A549 (cell line): Measurements from ENCODE around the gene SNAI3. TPM values are rescaled to one million over a fixed set of nuclear protein-coding genes. Genes with fewer than 3 reads are reported as not detected.

ENCODE experiments used
- ATAC-seq, 2 experiments: fragments of 200-7000 bp in 1 of 2; fragments of >200 bp in 1 of 2; cut with Nextera tagmentation in 1 of 2; cut with Tn5 transposase in 1 of 2; 3 replicates each; pipeline versions ENCODE4 v1.8.0 to v1.9.1; 2018 to 2020; ENCODE audit warnings: mild to moderate bottlenecking in 1 of 2, moderate library complexity in 1 of 2
- CTCF ChIA-PET: fragments of 300-600 bp; sonication (Branson Sonifier 250); formaldehyde crosslinking; extraction: SDS; loops from one replicate; lab custom pipeline; 2021; ENCODE audit warnings: antibody characterized with exemption, inconsistent platforms; lab: Yijun Ruan, JAX
- POLR2A ChIA-PET: fragments of 350-600 bp; formaldehyde crosslinking; extraction: SDS; loops from one replicate; lab custom pipeline; 2021; ENCODE audit warnings: antibody characterized with exemption, inconsistent platforms; lab: Yijun Ruan, JAX
- DNase-seq, 2 experiments: peaks; one replicate each; pipeline versions ENCODE4 v3.0.0 to v3.0.0-alpha.2; 2011 to 2016; ENCODE audit warnings: low read depth in 1 of 2, low spot score in 1 of 2
- FAIRE-seq: peaks from 2 replicates; lab custom pipeline; 2011; peaks lifted over from hg19 to GRCh38; lab: Jason Lieb, UNC
- H3K27ac ChIP-seq, 2 experiments: fragments of >200 bp; sonication (Bioruptor Twin); formaldehyde crosslinking; 3 replicates each; pipeline ENCODE4 v1.5.1; 2016 to 2017
- H3K4me1 ChIP-seq: fragments of >200 bp; sonication (Bioruptor Twin); formaldehyde crosslinking; 3 replicates; pipeline ENCODE4 v1.6.1; 2016
- H3K4me2 ChIP-seq: fragments of >200 bp; sonication (Bioruptor Twin); formaldehyde crosslinking; 3 replicates; pipeline ENCODE4 v1.6.1; 2016
- H3K4me3 ChIP-seq: fragments of >200 bp; sonication (Bioruptor Twin); formaldehyde crosslinking; 3 replicates; pipeline ENCODE4 v1.5.1; 2016
- H3K9me3 ChIP-seq: fragments of >200 bp; sonication (Bioruptor Twin); formaldehyde crosslinking; 3 replicates; pipeline ENCODE4 v1.6.1; 2016
- CEBPB ChIP-seq, 2 experiments: fragments of >200 bp in 1 of 2; sonication (Bioruptor Twin) in 1 of 2; formaldehyde crosslinking in 1 of 2; IDR thresholded peaks; 2 replicates each; pipeline ENCODE4 v1.6.1; 2012 to 2016
- CHD2 ChIP-seq: fragments of 150-350 bp; IDR thresholded peaks from 2 replicates; pipeline ENCODE4 v1.6.1; 2014; ENCODE audit warnings: low read length; ENCODE audit not compliant: partially characterized antibody
- EHF ChIP-seq: fragments of 250-450 bp; sonication (Bioruptor Pico); IDR thresholded peaks from 2 replicates; pipeline ENCODE4 v1.5.0; 2020; ENCODE audit warnings: mild to moderate bottlenecking
- EHMT2 ChIP-seq: fragments of 200-600 bp; sonication (generic); IDR thresholded peaks from 2 replicates; pipeline ENCODE4 v1.6.1; 2016; ENCODE audit warnings: antibody characterized with exemption, low read depth, mild to moderate bottlenecking, moderate library complexity
- EP300 ChIP-seq, 2 experiments: fragments of >200 bp; sonication (Bioruptor Twin); formaldehyde crosslinking; IDR thresholded peaks; 2 replicates in 1 of 2; 3 replicates in 1 of 2; pipeline ENCODE4 v1.6.1; 2016 to 2017
- FOSB ChIP-seq: fragments of 250-450 bp; sonication (Bioruptor Pico); IDR thresholded peaks from 2 replicates; pipeline ENCODE4 v1.5.0; 2020; ENCODE audit warnings: mild to moderate bottlenecking, moderate library complexity
- FOSL2 ChIP-seq, 2 experiments: fragments of 450-650 bp in 1 of 2; fragments of >200 bp in 1 of 2; sonication (Bioruptor Twin) in 1 of 2; formaldehyde crosslinking; IDR thresholded peaks; 2 replicates each; pipeline versions ENCODE4 v1.5.0 to v1.6.1; 2016 to 2020; ENCODE audit warnings: mild to moderate bottlenecking in 1 of 2, moderate library complexity in 1 of 2
- FOXS1 ChIP-seq: fragments of 250-450 bp; sonication (Bioruptor Pico); IDR thresholded peaks from 2 replicates; pipeline ENCODE4 v1.5.0; 2020; ENCODE audit warnings: mild to moderate bottlenecking, moderate library complexity
- GATA3 ChIP-seq: IDR thresholded peaks from 2 replicates; pipeline ENCODE4 v1.6.1; 2012; ENCODE audit warnings: borderline replicate concordance
- HOXA7 ChIP-seq: fragments of 250-450 bp; sonication (Bioruptor Pico); IDR thresholded peaks from 2 replicates; pipeline ENCODE4 v1.5.0; 2020; ENCODE audit warnings: mild to moderate bottlenecking, moderate library complexity
- HOXB13 ChIP-seq: fragments of 250-450 bp; sonication (Bioruptor Pico); IDR thresholded peaks from 2 replicates; pipeline ENCODE4 v1.5.0; 2020; ENCODE audit warnings: low read depth, mild to moderate bottlenecking, moderate library complexity
- HOXB5 ChIP-seq: fragments of 250-450 bp; sonication (Bioruptor Pico); IDR thresholded peaks from 2 replicates; pipeline ENCODE4 v1.5.0; 2020; ENCODE audit warnings: mild to moderate bottlenecking, moderate library complexity
- JUN ChIP-seq, 2 experiments: fragments of >200 bp; sonication (Bioruptor Twin); formaldehyde crosslinking; IDR thresholded peaks; 2 replicates in 1 of 2; 3 replicates in 1 of 2; pipeline ENCODE4 v1.6.1; 2016 to 2017
- POLR2A ChIP-seq: IDR thresholded peaks from 2 replicates; pipeline ENCODE4 v1.6.1; 2012; ENCODE audit warnings: mild to moderate bottlenecking, low read length
- RAD21 ChIP-seq, 2 experiments: fragments of >200 bp in 1 of 2; sonication (Bioruptor Twin) in 1 of 2; formaldehyde crosslinking in 1 of 2; IDR thresholded peaks in 1 of 2; conservative IDR thresholded peaks in 1 of 2; 2 replicates in 1 of 2; 3 replicates in 1 of 2; pipeline ENCODE4 v1.6.1; 2012 to 2018; ENCODE audit warnings: inconsistent platforms in 1 of 2
- REST ChIP-seq: fragments of 200-600 bp; sonication (generic); IDR thresholded peaks from 2 replicates; pipeline ENCODE4 v1.6.1; 2016; ENCODE audit warnings: antibody characterized with exemption, mild to moderate bottlenecking, moderate library complexity
- USF2 ChIP-seq: fragments of 450-650 bp; IDR thresholded peaks from 2 replicates; pipeline ENCODE4 v1.6.1; 2014; ENCODE audit warnings: antibody characterized with exemption
- ZC3H11A ChIP-seq: fragments of 450-650 bp; IDR thresholded peaks from 2 replicates; pipeline ENCODE4 v1.6.1; 2014; ENCODE audit warnings: antibody characterized with exemption, mild to moderate bottlenecking
- ZFP36 ChIP-seq: fragments of 450-650 bp; IDR thresholded peaks from 2 replicates; pipeline ENCODE4 v1.6.1; 2014; ENCODE audit warnings: borderline replicate concordance; ENCODE audit not compliant: partially characterized antibody
- ZNF302 ChIP-seq: fragments of 250-450 bp; sonication (Bioruptor Pico); IDR thresholded peaks from 2 replicates; pipeline ENCODE4 v1.9.0; 2021; ENCODE audit warnings: inconsistent platforms, mild to moderate bottlenecking, moderate library complexity
- ZSCAN20 ChIP-seq: fragments of 250-450 bp; sonication (Bioruptor Pico); IDR thresholded peaks from 2 replicates; pipeline ENCODE4 v1.8.0; 2022; ENCODE audit warnings: mild to moderate bottlenecking, moderate library complexity
- WGBS: methylation state at CpG from one replicate; pipeline ENCODE4 v1.1.6; 2017; ENCODE audit errors: missing lambda C conversion rate; 5-methylcytosine and 5-hydroxymethylcytosine counted together
- polyA plus RNA-seq, 4 experiments: library from polyadenylated mRNA; depleted of rRNA in 3 of 4; stranded (reverse); fragments of >200 nt; fragmentation: RNase III in 1 of 4; extraction: RNeasy Plus Mini Kit Qiagen cat#74134 plus additional on column Dnase treatment in 1 of 4; gene quantifications; 2 replicates in 3 of 4; 3 replicates in 1 of 4; pipeline ENCODE4 v1.2.3, GENCODE V29; 2011 to 2017
- TF ChIP-seq, protein P1 (sequence below): fragments of 150-350 bp; IDR thresholded peaks from 2 replicates; pipeline ENCODE4 v1.6.1; 2014; ENCODE audit warnings: low read depth, mild to moderate bottlenecking, low read length
- TF ChIP-seq, protein P2 (sequence below): fragments of >200 bp; sonication (Bioruptor Twin); formaldehyde crosslinking; IDR thresholded peaks from 3 replicates; pipeline ENCODE4 v1.5.1; 2016
- TF ChIP-seq, protein P3 (sequence below): IDR thresholded peaks from 2 replicates; pipeline ENCODE4 v1.6.1; 2012

The SNAI3 gene
- polyA plus RNA-seq, 2 of the 4 experiments (the other 2 are of a cell fraction): not detected

- Histone ChIP-seq H3K9me3 (no peaks in the 10 kb centered on the region), H3K27ac (no peak overlapping the region), H3K4me2 (no peak overlapping the region), H3K4me1 (peaks cover 11% of the 10 kb centered on the region), H3K4me3 (no peak overlapping the region)
- ChIA-PET CTCF (interaction anchor here (4.2 to 21.2 kb wide), 4 partner anchors 12 to 433 kb away, joined by 29 to 596 read pairs (median 77); partner anchors contain the start of genes CTU2 and RNF166), POLR2A (no interaction called here)
- ATAC-seq (no peak), FAIRE-seq (no peak), DNase-seq (no peak)
- TF ChIP-seq HOXA7 (CRISPR knock-in tag) (no peak), RAD21 (conservative IDR thresholded peaks at IDR 0.05 in 1 of 2, IDR thresholded peaks at IDR 0.05 in 1 of 2) (no peak), REST (no peak), EHF (CRISPR knock-in tag) (no peak)
- 97% methylated on average over 21 of the region's 23 CpGs for WGBS
These were observed 48.0 kb upstream of the SNAI3 start for GRCh38 chr16:88734361-88734728.

- FAIRE-seq: no peak
- H3K27ac ChIP-seq: no peak overlapping the region
- 90% methylated on average over 17 of the region's 27 CpGs for WGBS
- no peaks in the 10 kb centered on the region for H3K9me3 ChIP-seq
- H3K4me3 ChIP-seq: no peak overlapping the region
- H3K4me2 ChIP-seq: no peak overlapping the region
- ChIA-PET CTCF (interaction anchor here (4.2 to 21.2 kb wide), 4 partner anchors 11 to 434 kb away, joined by 29 to 596 read pairs (median 77); partner anchors contain the start of genes CTU2 and RNF166), POLR2A (no interaction called here)
- TF ChIP-seq CEBPB (IDR thresholded peaks at IDR 0.05) (peak in 1 of 2 experiments; percentile 42; a peak in 2 of 4 replicates), EHF (CRISPR knock-in tag) (no peak)
- no peak for ATAC-seq
- peaks cover 11% of the 10 kb centered on the region for H3K4me1 ChIP-seq
- no peak for DNase-seq
These were observed 47.5 kb upstream of the SNAI3 start for GRCh38 chr16:88733630-88734360.

DNA sequence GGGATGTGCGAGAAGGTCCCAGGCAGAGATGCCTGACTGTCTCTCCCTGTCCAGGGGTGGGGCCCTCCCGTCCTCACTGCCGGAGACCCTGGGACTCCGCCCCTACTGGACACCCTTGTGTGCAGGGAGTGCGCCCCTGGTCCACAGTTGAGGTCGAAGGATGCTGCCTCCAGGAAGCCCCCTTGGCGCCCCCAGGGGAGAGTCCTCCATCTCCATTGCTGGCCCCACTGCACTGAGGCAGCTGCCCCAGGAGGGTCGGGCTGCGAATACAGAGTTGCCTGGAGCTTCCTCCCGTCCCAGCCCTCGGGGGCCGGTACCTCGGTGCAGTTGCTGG, 46.6 kb upstream of the SNAI3 start:
- Histone ChIP-seq H3K27ac (no peak overlapping the region), H3K9me3 (no peaks in the 10 kb centered on the region), H3K4me2 (no peak overlapping the region), H3K4me1 (peaks cover 11% of the 10 kb centered on the region), H3K4me3 (no peak overlapping the region)
- POLR2A ChIA-PET: no interaction called here
- FAIRE-seq: no peak
- TF ChIP-seq USF2: no peak
- no peak for TF ChIP-seq HOXB13 (CRISPR knock-in tag)
- no peak for TF ChIP-seq FOSB (CRISPR knock-in tag)
- no peak for TF ChIP-seq EHMT2
- TF ChIP-seq CHD2: no peak
- TF ChIP-seq FOXS1 (CRISPR knock-in tag): no peak
- TF ChIP-seq, protein P1, sequence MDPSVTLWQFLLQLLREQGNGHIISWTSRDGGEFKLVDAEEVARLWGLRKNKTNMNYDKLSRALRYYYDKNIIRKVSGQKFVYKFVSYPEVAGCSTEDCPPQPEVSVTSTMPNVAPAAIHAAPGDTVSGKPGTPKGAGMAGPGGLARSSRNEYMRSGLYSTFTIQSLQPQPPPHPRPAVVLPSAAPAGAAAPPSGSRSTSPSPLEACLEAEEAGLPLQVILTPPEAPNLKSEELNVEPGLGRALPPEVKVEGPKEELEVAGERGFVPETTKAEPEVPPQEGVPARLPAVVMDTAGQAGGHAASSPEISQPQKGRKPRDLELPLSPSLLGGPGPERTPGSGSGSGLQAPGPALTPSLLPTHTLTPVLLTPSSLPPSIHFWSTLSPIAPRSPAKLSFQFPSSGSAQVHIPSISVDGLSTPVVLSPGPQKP: no peak
- no peak for TF ChIP-seq ZC3H11A
- TF ChIP-seq, protein P2, sequence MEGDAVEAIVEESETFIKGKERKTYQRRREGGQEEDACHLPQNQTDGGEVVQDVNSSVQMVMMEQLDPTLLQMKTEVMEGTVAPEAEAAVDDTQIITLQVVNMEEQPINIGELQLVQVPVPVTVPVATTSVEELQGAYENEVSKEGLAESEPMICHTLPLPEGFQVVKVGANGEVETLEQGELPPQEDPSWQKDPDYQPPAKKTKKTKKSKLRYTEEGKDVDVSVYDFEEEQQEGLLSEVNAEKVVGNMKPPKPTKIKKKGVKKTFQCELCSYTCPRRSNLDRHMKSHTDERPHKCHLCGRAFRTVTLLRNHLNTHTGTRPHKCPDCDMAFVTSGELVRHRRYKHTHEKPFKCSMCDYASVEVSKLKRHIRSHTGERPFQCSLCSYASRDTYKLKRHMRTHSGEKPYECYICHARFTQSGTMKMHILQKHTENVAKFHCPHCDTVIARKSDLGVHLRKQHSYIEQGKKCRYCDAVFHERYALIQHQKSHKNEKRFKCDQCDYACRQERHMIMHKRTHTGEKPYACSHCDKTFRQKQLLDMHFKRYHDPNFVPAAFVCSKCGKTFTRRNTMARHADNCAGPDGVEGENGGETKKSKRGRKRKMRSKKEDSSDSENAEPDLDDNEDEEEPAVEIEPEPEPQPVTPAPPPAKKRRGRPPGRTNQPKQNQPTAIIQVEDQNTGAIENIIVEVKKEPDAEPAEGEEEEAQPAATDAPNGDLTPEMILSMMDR: no peak
- TF ChIP-seq ZNF302 (CRISPR knock-in tag): no peak
- TF ChIP-seq ZFP36: no peak
- TF ChIP-seq, protein P3, sequence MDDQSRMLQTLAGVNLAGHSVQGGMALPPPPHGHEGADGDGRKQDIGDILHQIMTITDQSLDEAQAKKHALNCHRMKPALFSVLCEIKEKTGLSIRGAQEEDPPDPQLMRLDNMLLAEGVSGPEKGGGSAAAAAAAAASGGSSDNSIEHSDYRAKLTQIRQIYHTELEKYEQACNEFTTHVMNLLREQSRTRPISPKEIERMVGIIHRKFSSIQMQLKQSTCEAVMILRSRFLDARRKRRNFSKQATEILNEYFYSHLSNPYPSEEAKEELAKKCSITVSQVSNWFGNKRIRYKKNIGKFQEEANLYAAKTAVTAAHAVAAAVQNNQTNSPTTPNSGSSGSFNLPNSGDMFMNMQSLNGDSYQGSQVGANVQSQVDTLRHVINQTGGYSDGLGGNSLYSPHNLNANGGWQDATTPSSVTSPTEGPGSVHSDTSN: no peak
- no peak for TF ChIP-seq FOSL2 (IDR thresholded peaks at IDR 0.05)
- TF ChIP-seq FOSL2 (CRISPR knock-in tag; IDR thresholded peaks at IDR 0.05): no peak
- TF ChIP-seq JUN (IDR thresholded peaks at IDR 0.05): no peak
- no peak for TF ChIP-seq ZSCAN20 (CRISPR knock-in tag)
- no peak for TF ChIP-seq GATA3
- TF ChIP-seq HOXB5 (CRISPR knock-in tag): no peak
- TF ChIP-seq EP300 (IDR thresholded peaks at IDR 0.05): no peak
- TF ChIP-seq POLR2A: no peak
- no peak for DNase-seq
- ATAC-seq: peak in 1 of 2 experiments; percentile 16; a peak in 3 of 6 replicates
- WGBS: 87% methylated on average over 10 of the region's 13 CpGs
- CTCF ChIA-PET: interaction anchor here (21.2 kb wide), 1 partner anchor 26 kb away, joined by 596 read pairs; no protein-coding TSS in a partner anchor
